Common myeloid progenitor, CD34-positive (primary cell): ENCODE measurements around the gene EDEM2.
"Not testable (repeated sequence)": the region's sequence is repeated elsewhere in the genome, so short reads cannot be mapped to it uniquely, and the experiment has no call there.

ENCODE experiments used
- CTCF ChIA-PET: fragments of 350-600 bp; sonication (Branson Sonifier 250); formaldehyde crosslinking; loops from one replicate; lab custom pipeline; 2021; ENCODE audit warnings: antibody characterized with exemption; lab: Charles Lee
- POLR2A ChIA-PET: fragments of 350-600 bp; sonication (Branson Sonifier 250); formaldehyde crosslinking; loops from one replicate; lab custom pipeline; 2021; ENCODE audit warnings: antibody characterized with exemption; lab: Charles Lee
- DNase-seq, 3 donors: peaks; one replicate each; pipeline versions ENCODE4 v3.0.0 to v3.0.0-alpha.2; 2013
- H3K27ac ChIP-seq, 2 experiments: 1 replicate in 1 of 2; 2 replicates in 1 of 2; pipeline ENCODE4 v1.7.0; 2013; ENCODE audit warnings: inconsistent platforms in 2 of 2, low read length in 2 of 2, mild to moderate bottlenecking in 2 of 2, low read depth in 1 of 2, moderate library complexity in 1 of 2; ENCODE audit not compliant: severe bottlenecking in 2 of 2, insufficient read depth in 1 of 2, poor library complexity in 1 of 2
- H3K27me3 ChIP-seq, 5 experiments: replicated peaks in 2 of 5; 1 replicate in 3 of 5; 2 replicates in 2 of 5; pipeline versions ENCODE4 v1.6.1 to v1.7.0; 2013; ENCODE audit warnings: low read length in 4 of 5, mild to moderate bottlenecking in 2 of 5, moderate library complexity in 2 of 5, inconsistent platforms in 1 of 5; ENCODE audit not compliant: insufficient read depth in 5 of 5, control insufficient read depth in 4 of 5
- H3K36me3 ChIP-seq, 4 experiments: 1 replicate in 2 of 4; 2 replicates in 2 of 4; pipeline versions ENCODE4 v1.6.1 to v1.7.0; 2013; ENCODE audit warnings: low read length in 3 of 4, control low read depth in 1 of 4, mild to moderate bottlenecking in 1 of 4; ENCODE audit not compliant: control insufficient read depth in 4 of 4, insufficient read depth in 4 of 4
- H3K4me1 ChIP-seq, 4 experiments: 1 replicate in 3 of 4; 2 replicates in 1 of 4; pipeline versions ENCODE4 v1.6.1 to v1.7.1; 2013; ENCODE audit warnings: low read length in 3 of 4, mild to moderate bottlenecking in 3 of 4, control low read depth in 1 of 4, inconsistent platforms in 1 of 4, moderate library complexity in 1 of 4; ENCODE audit not compliant: control insufficient read depth in 4 of 4, insufficient read depth in 4 of 4; ENCODE audit errors: control extremely low read depth in 1 of 4
- H3K4me3 ChIP-seq, 7 experiments: 1 replicate in 4 of 7; 2 replicates in 3 of 7; pipeline versions ENCODE4 v1.5.1 to v1.7.0; 2013; ENCODE audit warnings: mild to moderate bottlenecking in 7 of 7, low read length in 6 of 7, moderate library complexity in 6 of 7, inconsistent platforms in 2 of 7, low read depth in 2 of 7, control low read depth in 1 of 7; ENCODE audit not compliant: insufficient read depth in 4 of 7, control insufficient read depth in 1 of 7; ENCODE audit errors: extremely low read depth in 1 of 7
- H3K9me3 ChIP-seq, 5 experiments: 1 replicate in 4 of 5; 2 replicates in 1 of 5; pipeline versions ENCODE4 v1.6.1 to v1.7.1; 2013; ENCODE audit warnings: low read length in 4 of 5, mild to moderate bottlenecking in 2 of 5, inconsistent platforms in 1 of 5, low read depth in 1 of 5, moderate library complexity in 1 of 5; ENCODE audit not compliant: control insufficient read depth in 4 of 5, insufficient read depth in 2 of 5; ENCODE audit errors: control extremely low read depth in 1 of 5
- WGBS: methylation state at CpG from one replicate; pipeline ENCODE4 v1.1.5; 2013; ENCODE audit not compliant: insufficient coverage; 5-methylcytosine and 5-hydroxymethylcytosine counted together

Gene EDEM2

DNA sequence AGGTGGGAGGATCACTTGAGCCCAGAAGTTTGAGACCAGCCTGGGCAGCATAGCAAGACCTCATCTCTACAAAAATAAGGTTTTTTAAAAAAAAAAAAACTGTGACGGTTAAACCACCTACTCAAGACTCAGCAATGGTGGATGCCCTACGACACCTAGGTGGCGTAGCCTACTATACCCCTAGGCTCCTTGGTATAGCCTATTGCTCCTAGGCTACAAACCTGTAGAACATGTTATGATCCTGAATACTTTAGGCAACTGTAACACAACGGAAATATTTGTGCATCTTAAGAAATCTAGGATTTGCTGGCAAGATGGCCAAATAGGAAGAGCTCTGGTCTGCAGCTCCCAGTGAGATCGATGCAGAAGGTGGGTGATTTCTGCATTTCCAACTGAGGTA, 13.2 kb upstream of the EDEM2 start:
- POLR2A ChIA-PET, H3K4me1 ChIP-seq, H3K9me3 ChIP-seq, H3K4me3 ChIP-seq, H3K36me3 ChIP-seq, CTCF ChIA-PET, H3K27ac ChIP-seq, DNase-seq, H3K27me3 ChIP-seq: not testable (repeated sequence)
- WGBS = 95% methylated on average over 4 of the region's 5 CpGs

DNA sequence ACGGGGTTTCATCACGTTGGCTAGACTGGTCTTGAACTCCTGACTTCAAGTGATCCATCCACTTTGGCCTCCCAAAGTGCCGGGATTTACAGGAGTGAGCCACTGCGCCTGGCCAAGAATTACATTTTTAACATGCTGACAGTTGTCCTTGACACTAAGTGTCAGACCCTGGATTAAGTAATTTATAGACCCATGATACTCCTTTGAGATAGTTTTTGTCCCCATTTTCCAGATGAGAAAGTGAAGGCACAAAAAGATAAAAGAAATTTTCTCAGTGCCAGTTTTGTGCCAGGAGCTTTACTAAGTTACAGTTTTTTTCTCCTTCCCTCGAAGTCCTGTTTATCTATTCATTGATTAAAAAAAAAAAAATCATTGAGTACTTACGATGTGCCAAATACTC, 9.8 kb upstream of the EDEM2 start:
- Histone ChIP-seq H3K4me1 (peaks cover 0 to 1% (median 0%) of the 10 kb centered on the region in 4 experiments), H3K36me3 (no peaks in the 10 kb centered on the region), H3K27ac (no peak overlapping the region), H3K4me3 (no peak overlapping the region), H3K9me3 (no peaks in the 10 kb centered on the region), H3K27me3 (no peaks in the 10 kb centered on the region)
- no peak for DNase-seq
- POLR2A ChIA-PET = no interaction called here
- CTCF ChIA-PET = no interaction called here
- 95% methylated on average over 3 of the region's 6 CpGs for WGBS

- Histone ChIP-seq H3K27me3 (no peaks in the 10 kb centered on the region), H3K9me3 (no peaks in the 10 kb centered on the region), H3K36me3 (no peaks in the 10 kb centered on the region), H3K4me3 (no peak overlapping the region), H3K27ac (no peak overlapping the region), H3K4me1 (peaks cover 0 to 2% (median 0%) of the 10 kb centered on the region in 4 experiments)
- WGBS = no CpG with 5 or more reads among the region's 2 CpGs
- no peak for DNase-seq
- CTCF ChIA-PET = no interaction called here
- POLR2A ChIA-PET = no interaction called here
These were observed 8.8 kb upstream of the EDEM2 start for GRCh38 chr20:35155936-35156335.

DNA sequence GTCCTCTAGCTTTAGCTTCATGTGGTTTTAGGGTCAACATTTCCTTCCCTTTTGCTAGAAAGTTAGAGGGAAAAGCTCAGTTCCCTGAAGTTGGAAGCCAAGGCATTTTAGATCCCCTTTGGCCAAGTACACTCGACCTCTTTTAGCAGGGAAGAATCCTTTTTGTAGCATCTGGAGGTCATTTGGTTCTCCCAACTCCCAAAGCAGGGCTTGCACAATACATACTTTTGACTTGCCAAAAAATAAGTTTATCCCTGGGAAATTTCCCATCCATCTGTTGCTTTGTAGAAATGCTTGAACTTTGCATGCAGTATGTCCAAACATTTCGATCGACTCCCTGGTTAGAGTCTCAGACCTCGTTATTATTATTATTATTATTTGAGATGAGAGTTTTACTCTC, 4.6 kb upstream of the EDEM2 start:
- CTCF ChIA-PET = no interaction called here
- no peaks in the 10 kb centered on the region for H3K27me3 ChIP-seq
- POLR2A ChIA-PET = interaction anchor here (0.6 kb wide), 2 partner anchors 43 to 94 kb away, joined by 4 read pairs; no protein-coding TSS in a partner anchor
- H3K9me3 ChIP-seq = no peaks in the 10 kb centered on the region
- no peaks in the 10 kb centered on the region for H3K36me3 ChIP-seq
- no peak overlapping the region for H3K4me3 ChIP-seq
- DNase-seq = no peak
- H3K4me1 ChIP-seq = peaks cover 0 to 14% (median 13%) of the 10 kb centered on the region in 4 experiments
- H3K27ac ChIP-seq = no peak overlapping the region
- WGBS = 40% methylated on average over 1 of the region's 4 CpGs

GRCh38 chr20:35150846-35151579, 3.9 kb upstream of the EDEM2 start:
- H3K27ac ChIP-seq = no peak overlapping the region
- POLR2A ChIA-PET = interaction anchor here (0.6 kb wide), 1 partner anchor 95 kb away, joined by 4 read pairs; no protein-coding TSS in a partner anchor
- H3K4me3 ChIP-seq = no peak overlapping the region
- WGBS = 92% methylated on average over 3 of the region's 6 CpGs
- H3K36me3 ChIP-seq = no peaks in the 10 kb centered on the region
- H3K27me3 ChIP-seq = no peaks in the 10 kb centered on the region
- no peaks in the 10 kb centered on the region for H3K9me3 ChIP-seq
- CTCF ChIA-PET = no interaction called here
- no peak for DNase-seq
- H3K4me1 ChIP-seq = peaks cover 0 to 21% (median 20%) of the 10 kb centered on the region in 4 experiments

- H3K4me3 ChIP-seq = peak overlapping the region; percentile 19 to 100 (median 99)
- CTCF ChIA-PET = interaction anchor here (0.6 to 3.9 kb wide), 8 partner anchors 16 to 130 kb away, joined by 4 to 35 read pairs (median 6); partner anchors contain the start of gene MMP24OS
- peak in 1 of 3 donors; percentile 69 for DNase-seq
- H3K4me1 ChIP-seq = peaks cover 11 to 45% (median 39%) of the 10 kb centered on the region in 4 experiments
- peaks cover 0 to 11% (median 8%) of the 10 kb centered on the region in 4 experiments for H3K36me3 ChIP-seq
- peak overlapping the region; percentile 55 to 78 for H3K27ac ChIP-seq
- not testable (repeated sequence) for H3K27me3 ChIP-seq, H3K9me3 ChIP-seq
- 0% methylated on average over 6 of the region's 19 CpGs for WGBS
- POLR2A ChIA-PET = interaction anchor here (0.6 to 0.9 kb wide), 3 partner anchors 18 to 213 kb away, joined by 3 read pairs; no protein-coding TSS in a partner anchor
These were observed 487 bp upstream of the EDEM2 start for GRCh38 chr20:35147575-35148071.
